MM.1S (cell line): ENCODE measurements around the gene LYPLA2.
"Not testable (repeated sequence)": the region's sequence is repeated elsewhere in the genome, so short reads cannot be mapped to it uniquely, and the experiment has no call there.

Experiments
- DNase-seq: peaks from one replicate; pipeline ENCODE4 v3.0.0-alpha.2; 2015
- H2AFZ ChIP-seq: fragments of 300-600 bp; sonication (generic); 2 replicates; pipeline ENCODE4 v1.6.0; 2016; ENCODE audit warnings: antibody characterized with exemption, low read length
- H3F3A ChIP-seq: fragments of 300-600 bp; sonication (generic); 2 replicates; pipeline ENCODE4 v1.6.1; 2016; ENCODE audit warnings: mild to moderate bottlenecking, antibody characterized with exemption, low read length, moderate library complexity, mixed read lengths; ENCODE audit not compliant: insufficient read depth
- H3K27ac ChIP-seq: fragments of 300-600 bp; sonication (generic); 2 replicates; pipeline ENCODE4 v1.5.1; 2016; ENCODE audit warnings: mild to moderate bottlenecking, low read length
- H3K27me3 ChIP-seq: fragments of 300-600 bp; sonication (generic); replicated peaks from 2 replicates; pipeline ENCODE4 v1.6.0; 2016; ENCODE audit warnings: low read length; ENCODE audit not compliant: insufficient read depth
- H3K36me3 ChIP-seq: fragments of 300-600 bp; sonication (generic); replicated peaks from 2 replicates; pipeline ENCODE4 v1.6.1; 2016; ENCODE audit warnings: mild to moderate bottlenecking, low read length, mixed read lengths; ENCODE audit not compliant: insufficient read depth
- H3K4me1 ChIP-seq: fragments of 300-600 bp; sonication (generic); 2 replicates; pipeline ENCODE4 v1.6.1; 2016; ENCODE audit warnings: low read length, mixed read lengths
- H3K4me2 ChIP-seq: fragments of 300-600 bp; sonication (generic); 2 replicates; pipeline ENCODE4 v1.6.0; 2016; ENCODE audit warnings: low read depth, low read length
- H3K4me3 ChIP-seq: fragments of 300-600 bp; sonication (generic); 2 replicates; pipeline ENCODE4 v1.5.1; 2016; ENCODE audit warnings: low read length, mixed read lengths
- H3K79me2 ChIP-seq: fragments of 300-600 bp; sonication (generic); 2 replicates; pipeline ENCODE4 v1.6.1; 2016; ENCODE audit warnings: mixed run types, low read length, mixed read lengths
- H3K9ac ChIP-seq: fragments of 300-600 bp; sonication (generic); 2 replicates; pipeline ENCODE4 v1.6.1; 2016; ENCODE audit warnings: low read length, mixed read lengths
- H3K9me2 ChIP-seq: fragments of 300-600 bp; sonication (generic); replicated peaks from 2 replicates; pipeline ENCODE4 v1.6.1; 2016; ENCODE audit warnings: mild to moderate bottlenecking, low read length, mixed read lengths; ENCODE audit not compliant: insufficient read depth
- H3K9me3 ChIP-seq: fragments of 300-600 bp; sonication (generic); replicated peaks from 2 replicates; pipeline ENCODE4 v1.6.1; 2016; ENCODE audit warnings: mild to moderate bottlenecking, low read length, mixed read lengths; ENCODE audit not compliant: insufficient read depth
- H4K20me1 ChIP-seq: fragments of 300-600 bp; sonication (generic); 2 replicates; pipeline ENCODE4 v1.6.1; 2016; ENCODE audit warnings: mild to moderate bottlenecking, low read length, moderate library complexity, mixed read lengths; ENCODE audit not compliant: insufficient read depth
- CTCF ChIP-seq: fragments of 300-600 bp; sonication (generic); IDR thresholded peaks from 2 replicates; pipeline ENCODE4 v1.5.1; 2016; ENCODE audit warnings: antibody characterized with exemption, low read length, mixed read lengths
- EZH2 ChIP-seq: fragments of 300-600 bp; sonication (generic); optimal IDR thresholded peaks from 2 replicates; pipeline ENCODE3; 2017; ENCODE audit warnings: low read depth, mild to moderate bottlenecking, antibody characterized with exemption, low read length, mixed read lengths
- EZH2phosphoT487 ChIP-seq: fragments of 300-600 bp; sonication (generic); IDR thresholded peaks from 2 replicates; pipeline ENCODE4 v1.6.1; 2018; ENCODE audit warnings: antibody characterized with exemption, low read length

Gene LYPLA2

DNA sequence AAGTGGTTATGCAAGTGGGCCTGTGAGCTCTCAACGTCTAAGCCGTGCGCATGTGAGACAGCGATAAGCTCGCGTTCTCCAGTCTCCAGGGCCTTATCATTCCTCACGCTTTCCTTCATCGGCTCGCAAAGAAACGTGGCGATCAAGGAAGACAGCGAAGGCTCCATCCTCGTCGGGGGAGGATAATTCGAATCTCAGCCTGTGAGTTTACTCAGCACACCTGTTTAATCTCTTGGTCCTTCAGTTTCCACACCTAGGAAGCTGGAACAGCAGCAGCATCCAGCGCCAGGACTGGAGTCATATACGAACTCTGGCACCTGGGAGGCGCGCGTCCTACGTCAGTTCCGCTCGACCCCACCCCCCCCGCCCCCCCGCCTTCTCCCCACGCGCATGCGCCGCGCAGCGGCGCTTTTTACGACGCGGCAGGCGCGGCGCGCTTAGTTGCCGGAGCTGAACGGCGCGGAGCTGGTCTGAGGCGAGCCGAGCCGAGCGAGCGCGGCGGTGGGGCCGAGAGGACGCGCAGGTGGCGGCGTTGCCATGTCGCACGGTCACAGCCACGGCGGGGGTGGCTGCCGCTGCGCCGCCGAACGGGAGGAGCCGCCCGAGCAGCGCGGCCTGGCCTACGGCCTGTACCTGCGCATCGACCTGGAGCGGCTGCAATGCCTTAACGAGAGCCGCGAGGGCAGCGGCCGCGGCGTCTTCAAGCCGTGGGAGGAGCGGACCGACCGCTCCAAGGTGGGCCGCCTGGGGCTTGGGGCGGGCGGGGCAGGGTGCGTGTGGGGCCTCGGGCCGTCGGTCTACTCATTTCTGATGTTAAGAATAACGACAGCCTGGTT lies 12.7 kb upstream of the LYPLA2 start, which contains the start of gene PITHD1:
Gene PITHD1 (plus strand): TSS at position 440 of the 836 bp plus-strand sequence. CDS start 98 bp downstream, at position 538.
- H3K27ac ChIP-seq = peak within 1 kb of the TSS; percentile 65; the same call in 1 of the 2 replicates
- DNase-seq = peak; percentile 90

DNA sequence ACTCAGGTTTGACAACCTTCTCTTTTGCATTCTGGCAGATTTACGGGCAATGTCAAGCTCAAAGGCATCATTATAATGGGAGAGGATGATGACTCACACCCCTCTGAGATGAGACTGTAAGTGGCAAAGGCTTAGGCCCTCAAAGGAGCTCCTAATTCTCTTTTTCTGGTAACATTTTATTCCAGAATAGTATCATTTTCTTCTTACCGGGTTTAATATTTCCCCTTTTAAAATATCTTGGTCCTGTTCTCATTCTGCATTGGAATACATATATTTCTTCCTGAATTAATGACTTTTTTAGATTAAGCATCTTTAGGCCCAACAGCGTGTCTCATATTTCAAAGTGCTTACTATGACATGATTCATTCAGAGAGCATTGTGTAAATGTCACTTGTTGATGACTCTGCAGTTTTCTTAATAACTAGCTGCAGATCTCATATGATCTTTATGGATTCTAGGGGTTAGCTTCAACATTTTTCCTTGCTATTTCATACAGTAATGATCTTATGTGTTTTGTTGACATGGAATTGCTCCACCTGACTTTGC lies 11.0 kb upstream of the LYPLA2 start:
- Histone ChIP-seq H3K4me2 (peak overlapping the region; percentile 64; the same call in 1 of the 2 replicates), H4K20me1 (0 out of 2 replicates have a peak, but pooled peaks cover 3% of the 10 kb centered on the region), H3K27ac (no peak overlapping the region), H3K4me1 (peaks cover 10% of the 10 kb centered on the region; the same call in 1 of the 2 replicates), H3K9me2 (no peaks in the 10 kb centered on the region), H3F3A (no peaks in the 10 kb centered on the region), H3K79me2 (peaks cover 62% of the 10 kb centered on the region), H3K9me3 (no peaks in the 10 kb centered on the region), H3K27me3 (no peaks in the 10 kb centered on the region), H3K9ac (no peak overlapping the region; the same call in 1 of the 2 replicates), H2AFZ (no peak overlapping the region), H3K4me3 (no peak overlapping the region), H3K36me3 (no peaks in the 10 kb centered on the region; the same call in none of the 2 replicates)
- DNase-seq = no peak
- no peak for TF ChIP-seq EZH2phosphoT487
- TF ChIP-seq EZH2 = no peak
- no peak for TF ChIP-seq CTCF

More for the DNA sequence above, 12.7 kb upstream of the LYPLA2 start, which contains the start of gene PITHD1:
- H2AFZ ChIP-seq = peak within 1 kb of the TSS; percentile 74
- H4K20me1 ChIP-seq = no peaks in the 10 kb centered on the region
- H3K4me2 ChIP-seq = peak within 1 kb of the TSS; percentile 87
- H3K9ac ChIP-seq = peak within 1 kb of the TSS; percentile 82
- peaks cover 52% of the 10 kb centered on the region for H3K79me2 ChIP-seq
- no peaks in the 10 kb centered on the region for H3K27me3 ChIP-seq
- TF ChIP-seq EZH2phosphoT487 (no peak), EZH2 (no peak), CTCF (no peak)
- H3K4me3 ChIP-seq = peak within 1 kb of the TSS; percentile 89
- H3F3A ChIP-seq = no peaks in the 10 kb centered on the region
- no peaks in the 10 kb centered on the region; the same call in 1 of the 2 replicates for H3K36me3 ChIP-seq
- peaks cover 10% of the 10 kb centered on the region; the same call in 1 of the 2 replicates for H3K4me1 ChIP-seq
- H3K9me2 ChIP-seq = no peaks in the 10 kb centered on the region
- H3K9me3 ChIP-seq = no peaks in the 10 kb centered on the region

DNA sequence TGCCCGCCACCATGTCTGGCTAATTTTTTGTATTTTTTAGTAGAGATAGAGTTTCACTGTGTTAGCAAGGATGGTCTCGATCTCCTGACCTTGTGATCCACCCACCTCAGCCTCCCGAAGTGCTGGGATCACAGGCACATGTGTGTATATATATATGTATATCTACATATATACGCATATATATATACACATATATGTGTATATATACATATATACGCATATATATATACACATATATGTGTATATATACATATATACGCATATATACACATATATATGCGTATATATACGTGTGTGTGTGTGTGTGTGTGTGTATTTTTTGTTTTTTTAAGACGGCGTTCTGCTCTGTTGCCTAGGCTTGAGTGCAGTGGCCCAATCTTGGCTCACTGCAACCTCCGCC lies 7.8 kb upstream of the LYPLA2 start:
- not testable (repeated sequence) for H3K9me2 ChIP-seq, H3K27me3 ChIP-seq, H3K4me2 ChIP-seq, H3F3A ChIP-seq, H2AFZ ChIP-seq, H3K4me3 ChIP-seq, H3K4me1 ChIP-seq, H3K9me3 ChIP-seq, H3K27ac ChIP-seq, H3K36me3 ChIP-seq, H3K9ac ChIP-seq, H4K20me1 ChIP-seq, DNase-seq
- H3K79me2 ChIP-seq = peaks cover 52% of the 10 kb centered on the region
